Peyer's patch (tissue), 4 donors: ENCODE measurements around the gene CACNA1G.

Experiments
- CTCF ChIP-seq, 6 experiments: fragments of 450-650 bp in 4 of 6; fragments of 200-600 bp in 2 of 6; sonication (generic) in 1 of 6; IDR thresholded peaks; one replicate each; pipeline ENCODE4 v1.5.1; 2017 to 2019; ENCODE audit warnings: antibody characterized with exemption in 6 of 6, mild to moderate bottlenecking in 3 of 6, moderate library complexity in 1 of 6
- POLR2A ChIP-seq, 2 donors: fragments of 450-650 bp; IDR thresholded peaks; one replicate each; pipeline ENCODE4 v1.5.1; 2017; ENCODE audit warnings: antibody characterized with exemption in 2 of 2, mild to moderate bottlenecking in 2 of 2, moderate library complexity in 2 of 2

DNA sequence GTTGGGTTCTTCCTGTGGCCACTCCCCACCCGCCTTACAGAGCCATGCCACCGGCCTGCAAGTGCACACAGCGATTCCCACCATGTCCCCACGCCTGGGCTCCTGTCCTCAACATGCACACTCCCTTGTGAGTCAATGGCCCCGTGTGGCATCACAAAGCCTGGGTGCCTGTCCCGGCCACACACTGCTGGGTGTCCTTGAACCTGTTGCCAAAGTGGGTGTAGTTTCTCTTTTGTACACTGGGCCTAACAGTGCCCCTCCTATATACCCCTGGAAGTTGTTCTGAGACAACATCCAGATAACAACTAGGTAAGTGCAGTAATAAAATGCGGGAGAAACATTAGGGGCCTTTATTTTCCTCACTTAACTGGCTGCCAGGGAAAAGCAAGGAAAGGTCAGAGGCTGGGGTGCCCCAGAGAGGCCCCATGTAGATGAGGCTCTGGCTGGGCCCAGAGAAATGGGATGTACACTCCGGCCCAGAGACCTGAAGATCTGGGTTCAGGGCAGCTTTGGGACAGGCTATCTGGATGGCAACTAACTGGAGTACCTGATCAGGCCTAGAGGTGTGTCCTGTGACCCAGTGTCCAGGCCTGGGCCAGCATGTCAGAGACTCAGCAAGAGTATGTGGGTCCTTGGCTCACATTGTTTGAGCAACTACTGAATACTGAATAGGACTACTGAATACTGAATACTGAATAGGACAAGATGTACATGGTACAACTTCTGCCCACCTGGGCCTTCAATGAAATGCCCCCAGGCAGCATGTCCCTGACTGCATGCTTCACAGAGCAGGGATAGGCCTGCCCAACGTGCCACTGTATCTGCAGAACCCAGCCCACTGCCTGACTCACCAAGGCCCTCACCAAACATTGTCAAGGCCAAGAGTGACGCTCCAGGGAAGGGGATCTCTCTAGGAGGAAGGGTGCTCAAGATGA lies 82.5 kb downstream of the CACNA1G start:
- TF ChIP-seq CTCF (IDR thresholded peaks at IDR 0.05) (no peak), POLR2A (IDR thresholded peaks at IDR 0.05) (no peak)
